ENCODE data around the gene COLEC12. TPM values are rescaled to one million over a fixed set of nuclear protein-coding genes. Genes with fewer than 3 reads are reported as not detected.

The COLEC12 gene
- total RNA-seq, 1 donor from 2014 or later = 93.7 TPM

DNA sequence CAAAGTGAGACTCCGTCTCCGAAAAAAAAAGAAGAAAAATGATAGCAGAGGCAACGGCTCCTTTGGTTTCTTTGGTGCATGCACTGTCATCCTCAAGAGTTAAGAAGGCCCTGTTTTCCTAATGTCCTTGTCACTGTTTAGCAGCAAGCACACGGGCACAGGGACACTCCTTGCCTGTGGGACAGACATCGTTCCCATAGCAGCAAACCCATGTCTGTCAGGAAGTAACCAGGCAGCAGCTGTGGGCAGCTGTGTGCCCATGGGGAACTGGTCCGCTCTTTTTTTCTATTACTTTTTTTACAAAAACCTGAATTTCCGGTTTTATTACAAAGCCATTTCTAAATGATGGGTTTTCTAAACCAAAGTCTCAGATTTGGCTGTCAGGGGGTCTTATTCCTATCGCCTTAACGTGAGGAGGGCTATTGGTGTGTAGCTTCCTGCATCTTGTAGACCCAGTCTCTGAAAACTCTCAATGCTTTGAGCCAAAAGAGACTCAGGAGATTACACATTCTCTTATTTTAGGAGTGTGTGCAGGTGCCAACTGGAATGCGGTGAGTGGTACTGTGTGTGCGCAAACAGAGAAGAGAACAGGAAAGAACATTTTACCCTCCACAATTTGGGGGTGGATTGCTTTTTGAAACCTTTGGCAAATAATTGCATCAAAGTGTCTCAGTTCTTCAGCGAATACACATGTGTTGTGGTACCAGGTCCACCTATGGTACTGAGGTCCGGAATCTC lies 109.6 kb downstream of the COLEC12 start:
- no peak for DNase-seq (ENCODE audit: low spot score)

DNA sequence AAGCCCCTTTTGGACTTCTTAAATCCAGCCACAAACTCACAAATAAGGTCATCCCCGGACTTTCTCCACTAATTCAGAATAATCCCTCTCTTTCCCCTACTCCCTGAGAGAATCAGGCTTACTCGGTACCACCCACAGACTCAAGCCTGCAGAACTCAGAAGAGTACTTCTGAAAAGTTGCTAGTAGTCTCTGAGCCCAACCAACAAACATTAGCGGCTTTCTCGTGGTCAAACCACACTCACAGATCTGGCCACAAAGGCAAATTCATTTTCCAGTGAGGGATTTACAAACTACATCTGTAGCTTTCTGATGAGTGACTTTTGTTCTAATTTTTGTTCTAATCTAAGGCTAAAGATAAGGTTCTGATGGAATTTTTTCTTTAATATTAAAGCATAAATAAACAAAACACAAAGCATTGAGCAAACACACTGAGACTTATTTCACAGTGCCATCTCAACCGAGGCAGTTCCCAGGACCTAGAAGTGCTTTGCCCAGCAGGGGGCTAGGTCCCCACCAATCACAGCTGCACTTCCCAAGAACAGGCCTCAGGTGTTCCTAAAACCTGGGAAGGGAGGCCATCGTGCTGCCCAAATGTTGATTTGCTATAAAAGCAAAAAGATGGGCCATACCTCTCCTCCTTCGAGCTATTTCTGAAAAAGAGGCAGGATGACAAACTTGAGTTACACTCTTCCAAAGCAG lies 110.7 kb downstream of the COLEC12 start:
- no peak for DNase-seq (ENCODE audit: low spot score)

DNA sequence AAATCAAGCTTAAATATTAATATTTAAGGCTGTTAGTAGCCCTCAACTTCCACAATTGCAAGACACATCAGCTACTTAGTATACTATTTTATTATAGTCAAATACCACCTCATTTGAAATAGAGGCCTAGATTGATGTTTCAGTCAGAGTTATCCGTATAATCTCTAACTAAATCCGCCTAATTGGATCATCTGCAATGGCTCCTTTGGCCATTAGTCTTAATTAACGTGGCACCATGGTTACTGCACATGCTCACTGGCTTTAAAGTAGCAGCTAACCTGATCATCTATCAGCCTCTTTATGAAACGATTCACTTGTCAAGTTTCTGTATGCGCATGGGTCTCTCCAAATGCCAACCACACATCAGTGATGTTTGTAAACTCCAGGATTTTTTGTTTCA lies 112.3 kb downstream of the COLEC12 start:
- no peak for DNase-seq (ENCODE audit: low spot score)

DNA sequence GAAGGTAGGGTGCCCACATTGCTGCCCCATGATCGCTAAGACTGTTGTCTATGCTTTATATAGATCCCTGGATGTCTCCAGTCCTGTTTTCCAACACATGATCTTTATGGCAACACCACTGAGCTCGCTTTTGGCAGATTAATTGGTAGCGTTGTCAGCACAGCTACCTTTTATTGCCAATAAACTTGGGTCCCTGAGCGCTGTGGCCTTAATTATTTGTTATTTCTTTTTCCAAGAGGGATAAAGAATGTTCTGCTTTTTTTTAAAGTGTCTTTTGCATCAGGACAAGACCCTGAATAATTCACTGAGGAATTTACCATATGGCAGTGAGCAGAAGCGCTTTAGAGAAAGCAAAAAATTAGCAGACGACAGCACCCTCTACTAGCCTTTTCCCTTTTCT lies 113.5 kb downstream of the COLEC12 start:
- no peak for DNase-seq (ENCODE audit: low spot score)

DNA sequence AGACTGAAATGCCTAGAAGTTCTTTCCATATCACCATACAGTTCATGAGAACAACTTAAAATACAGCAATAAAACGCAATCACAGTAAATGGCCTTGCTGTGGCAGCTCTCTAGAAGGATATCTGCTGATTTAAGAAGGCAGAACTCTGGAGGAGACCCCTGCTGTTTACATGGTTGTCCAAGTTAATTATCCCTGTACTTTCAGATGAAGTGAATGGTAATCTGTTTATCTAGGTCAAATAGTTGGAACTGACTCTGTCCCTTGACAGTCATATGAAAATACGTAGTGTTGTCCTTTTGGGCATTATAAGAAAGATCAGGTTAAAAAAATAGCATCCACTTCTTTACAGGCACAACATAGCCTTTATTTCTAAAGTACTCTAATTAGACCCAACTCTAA lies 115.6 kb downstream of the COLEC12 start:
- no peak for DNase-seq (ENCODE audit: low spot score)

DNA sequence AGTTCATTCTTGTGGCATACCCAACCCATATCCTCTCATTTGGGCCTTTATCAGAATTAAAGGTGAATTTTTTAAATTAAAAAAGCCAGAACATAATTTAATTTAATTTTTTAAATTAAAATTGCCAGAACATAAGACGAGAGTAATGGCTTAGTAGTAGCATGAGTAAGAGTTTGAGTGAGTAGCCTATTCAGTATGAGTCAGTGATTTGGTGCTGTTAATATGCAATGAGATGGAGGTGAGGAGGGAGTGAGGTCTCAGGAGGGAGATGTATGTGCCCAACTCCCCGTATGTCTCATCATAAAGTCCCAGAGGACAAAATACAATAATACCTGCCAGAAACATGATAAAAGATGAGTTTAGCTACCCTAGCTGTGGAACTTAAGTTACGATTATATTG lies 117.4 kb downstream of the COLEC12 start:
- DNase-seq (ENCODE audit: low spot score) = no peak

DNA sequence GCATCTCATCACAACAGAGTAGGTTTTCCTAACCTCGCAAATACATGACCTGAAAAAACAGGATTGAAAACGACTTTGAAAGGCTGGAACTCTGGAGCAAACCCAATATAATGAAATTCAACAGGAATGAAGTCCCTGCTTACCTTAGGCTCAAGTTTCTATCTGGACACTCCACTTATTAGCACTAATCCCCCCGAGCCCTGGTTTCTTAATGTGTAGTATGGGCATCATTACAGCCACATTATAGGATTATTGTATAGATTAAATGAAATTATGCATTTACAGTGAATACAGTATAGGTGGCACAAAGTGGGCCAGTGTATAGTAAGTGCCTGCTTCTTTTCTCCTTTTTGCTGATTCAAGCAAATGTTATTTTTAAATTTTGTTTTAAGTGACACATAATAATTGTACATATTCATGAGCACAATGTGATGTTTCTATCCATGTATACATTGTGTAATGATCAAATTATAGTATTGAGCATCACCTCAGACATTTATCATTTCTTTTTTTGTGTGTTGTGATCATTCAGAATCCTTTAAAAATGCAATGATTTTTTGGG lies 118.0 kb downstream of the COLEC12 start:
- DNase-seq (ENCODE audit: low spot score) = no peak

DNA sequence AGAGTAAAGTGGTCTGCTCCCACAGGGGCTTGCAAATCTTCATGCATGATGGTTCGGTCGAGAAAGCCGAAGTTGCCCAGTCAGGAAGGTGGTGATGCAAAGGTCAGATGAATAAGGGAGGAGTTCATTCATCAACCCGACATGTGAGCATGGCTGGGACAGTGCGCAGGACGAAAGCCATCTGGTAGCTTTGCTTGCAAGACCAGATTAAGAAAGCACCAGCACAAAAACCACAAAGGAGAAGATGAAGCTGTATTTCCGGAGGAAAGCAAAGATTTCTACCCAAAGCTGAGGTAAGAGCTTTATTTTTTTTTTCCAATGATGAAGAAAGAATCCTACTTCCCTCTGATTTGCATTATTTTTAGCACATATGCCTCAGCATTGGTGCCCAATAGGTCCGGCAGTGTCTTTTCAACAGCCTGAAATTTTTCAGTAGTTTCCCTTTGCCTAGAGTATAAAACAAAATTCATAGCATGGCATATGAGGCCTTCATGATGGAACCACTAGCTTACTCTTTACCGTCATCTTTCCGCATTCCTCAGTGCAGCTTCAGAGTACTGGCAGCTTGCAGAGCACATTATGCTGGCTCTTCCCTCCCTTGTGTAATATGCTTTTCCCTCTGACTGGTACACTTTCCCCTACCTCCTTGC lies 120.7 kb downstream of the COLEC12 start:
- DNase-seq (ENCODE audit: low spot score) = no peak

DNA sequence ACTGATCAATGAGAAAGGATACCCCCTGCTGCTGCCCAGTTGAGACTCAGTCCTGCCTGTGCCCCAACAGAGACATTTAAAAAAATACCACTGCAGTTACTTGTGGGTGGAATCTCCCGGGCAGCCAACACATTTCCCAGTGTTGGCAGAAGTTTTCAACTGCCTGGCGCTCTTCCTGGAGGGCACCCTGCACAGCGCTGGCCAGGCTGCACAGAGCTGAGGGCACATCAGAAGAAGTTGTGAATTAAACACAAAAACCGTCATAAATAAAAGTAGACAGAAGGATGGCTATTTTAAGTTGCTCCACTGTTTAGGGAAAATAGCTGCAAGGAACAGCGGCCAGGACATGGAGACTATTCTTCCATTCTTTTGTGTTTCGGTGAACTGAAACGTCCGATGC lies 122.4 kb downstream of the COLEC12 start:
- no peak for DNase-seq (ENCODE audit: low spot score)

DNA sequence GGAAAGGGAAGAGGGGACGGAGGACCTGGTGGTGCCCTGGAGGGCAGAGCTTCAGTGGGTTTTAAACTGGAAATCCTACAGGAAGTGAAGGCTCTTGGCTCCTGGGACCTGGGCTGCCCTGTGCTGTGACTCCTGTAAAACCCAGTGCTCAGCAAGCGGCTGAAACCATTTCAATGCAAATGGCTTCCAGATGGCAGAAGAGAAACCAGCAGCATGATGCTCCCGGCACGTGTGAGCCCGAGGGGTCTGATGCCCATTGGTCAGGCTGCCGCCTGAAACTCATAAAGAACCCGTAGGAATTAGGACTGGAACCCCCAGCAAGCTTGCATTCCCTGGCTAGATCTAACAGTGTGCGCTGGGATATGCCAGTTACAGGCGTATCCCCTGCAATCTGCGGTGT lies 123.4 kb downstream of the COLEC12 start:
- DNase-seq (ENCODE audit: low spot score) = no peak

DNA sequence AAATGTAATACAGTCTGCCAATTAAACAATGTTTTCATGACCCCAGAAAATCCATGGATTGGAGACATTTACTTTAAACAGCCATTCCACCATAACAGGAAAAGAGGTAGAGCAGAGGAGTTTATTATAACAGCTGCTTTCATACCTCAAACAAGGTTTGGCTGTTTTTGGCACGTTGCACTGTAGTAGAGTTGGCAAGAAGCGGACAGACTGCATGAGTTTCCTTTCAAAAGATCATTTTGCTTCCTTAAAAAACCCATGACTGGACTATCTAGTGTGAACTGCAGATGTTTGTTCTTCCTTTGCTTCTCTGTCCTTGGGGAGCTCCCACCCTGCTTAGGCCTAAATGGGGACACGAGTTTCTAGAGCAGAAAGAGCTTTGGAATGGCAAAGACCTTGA lies 124.2 kb downstream of the COLEC12 start:
- no peak for DNase-seq (ENCODE audit: low spot score)

DNA sequence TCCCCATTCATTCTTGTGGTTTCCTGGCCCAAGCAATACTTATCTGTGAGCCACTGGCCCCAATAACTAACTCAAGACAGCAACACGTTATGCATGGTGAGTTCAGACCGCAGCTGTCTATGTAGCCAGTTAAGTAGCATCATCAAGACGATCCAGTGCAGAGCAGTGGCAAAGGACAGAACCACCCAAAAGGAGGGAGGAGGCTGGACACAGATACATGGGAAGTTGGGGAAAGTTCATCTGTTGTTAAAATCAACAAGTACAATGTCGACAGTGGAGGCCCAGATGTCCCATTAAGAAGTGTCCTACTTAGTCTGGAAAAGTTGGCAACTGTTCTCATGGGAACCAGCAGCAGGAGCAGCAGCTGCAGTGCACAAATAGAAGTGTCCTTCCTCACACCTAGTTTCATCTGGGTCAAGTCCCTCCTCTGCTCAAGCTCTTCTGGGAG lies 125.8 kb downstream of the COLEC12 start:
- no peak for DNase-seq (ENCODE audit: low spot score)

DNA sequence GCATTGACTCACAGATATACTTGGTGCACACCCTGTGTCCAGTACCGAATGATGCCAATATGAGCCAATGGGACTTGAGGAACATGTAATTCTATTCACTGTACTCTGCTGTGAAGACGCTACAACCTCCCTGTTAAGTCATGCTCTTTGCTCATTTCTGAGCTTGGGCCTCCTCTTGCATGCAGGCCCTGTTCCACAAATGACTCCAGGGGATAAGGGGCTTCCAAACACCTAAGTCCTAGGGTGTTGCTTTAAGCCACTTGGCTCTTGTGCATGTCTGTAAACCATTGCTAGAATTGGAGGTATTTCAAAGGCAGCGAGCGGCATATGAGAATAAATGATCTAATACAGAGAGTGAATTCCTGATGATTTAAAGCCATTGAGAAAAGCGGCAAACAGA lies 126.7 kb downstream of the COLEC12 start:
- DNase-seq (ENCODE audit: low spot score) = peak; percentile 67

DNA sequence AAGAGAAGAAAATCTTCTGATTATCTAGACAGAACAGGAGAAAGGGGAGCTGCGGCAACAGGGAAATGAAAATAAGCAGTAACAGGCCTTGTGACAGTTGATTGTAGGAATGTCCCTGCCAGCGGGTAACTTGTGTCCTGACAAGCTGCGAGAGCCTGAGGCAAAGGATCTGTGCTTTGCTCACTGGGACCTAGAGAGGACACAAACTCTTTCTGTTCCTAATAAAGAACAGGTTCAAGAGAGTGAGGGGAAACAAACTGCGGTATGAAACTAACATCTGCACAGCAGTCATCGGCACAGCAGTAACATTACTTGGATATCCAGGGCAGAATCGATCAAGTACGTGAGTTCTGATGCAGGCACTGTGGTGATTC lies 128.9 kb downstream of the COLEC12 start:
- DNase-seq (ENCODE audit: low spot score) = peak; percentile 57

DNA sequence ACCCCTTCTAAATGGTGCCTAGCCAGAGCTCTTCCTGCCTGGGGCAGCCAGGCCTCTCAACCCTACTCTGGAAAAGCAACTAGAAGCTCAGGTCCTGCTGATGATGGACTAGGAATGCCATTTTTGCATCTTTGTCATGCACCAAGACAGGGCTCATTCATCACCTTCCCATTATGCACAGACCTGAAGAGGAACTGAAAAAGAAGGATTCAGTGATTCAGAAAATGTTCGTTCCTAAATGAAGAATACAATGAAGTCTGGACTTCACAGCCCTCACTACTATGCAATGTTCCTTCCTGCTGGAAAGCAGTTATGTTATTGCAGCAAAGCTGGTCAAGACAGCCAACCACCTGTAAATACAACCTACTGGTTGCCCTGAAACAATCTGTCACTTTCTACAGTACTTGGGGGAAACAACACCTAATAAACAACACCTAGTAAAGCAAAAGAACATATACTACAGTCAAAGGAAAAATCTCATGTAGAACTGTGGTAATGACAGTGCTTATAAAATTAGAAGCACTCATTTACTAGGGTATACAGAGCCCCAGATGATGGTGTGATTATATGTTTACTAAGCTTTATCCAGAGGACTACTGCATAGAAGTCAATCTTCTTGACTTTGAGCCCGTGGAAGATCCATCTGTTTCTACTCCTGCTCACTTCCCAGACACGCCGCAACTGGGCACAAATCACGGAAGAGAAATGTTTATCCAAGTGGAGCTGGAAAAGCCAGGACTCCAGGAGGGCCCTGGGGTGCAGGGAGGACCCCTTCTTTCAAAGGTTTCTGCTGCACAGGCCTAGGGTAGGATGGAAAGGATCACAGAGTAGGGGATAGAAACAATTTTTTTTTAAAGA lies 129.5 kb downstream of the COLEC12 start:
- DNase-seq (ENCODE audit: low spot score) = peak; percentile 74

DNA sequence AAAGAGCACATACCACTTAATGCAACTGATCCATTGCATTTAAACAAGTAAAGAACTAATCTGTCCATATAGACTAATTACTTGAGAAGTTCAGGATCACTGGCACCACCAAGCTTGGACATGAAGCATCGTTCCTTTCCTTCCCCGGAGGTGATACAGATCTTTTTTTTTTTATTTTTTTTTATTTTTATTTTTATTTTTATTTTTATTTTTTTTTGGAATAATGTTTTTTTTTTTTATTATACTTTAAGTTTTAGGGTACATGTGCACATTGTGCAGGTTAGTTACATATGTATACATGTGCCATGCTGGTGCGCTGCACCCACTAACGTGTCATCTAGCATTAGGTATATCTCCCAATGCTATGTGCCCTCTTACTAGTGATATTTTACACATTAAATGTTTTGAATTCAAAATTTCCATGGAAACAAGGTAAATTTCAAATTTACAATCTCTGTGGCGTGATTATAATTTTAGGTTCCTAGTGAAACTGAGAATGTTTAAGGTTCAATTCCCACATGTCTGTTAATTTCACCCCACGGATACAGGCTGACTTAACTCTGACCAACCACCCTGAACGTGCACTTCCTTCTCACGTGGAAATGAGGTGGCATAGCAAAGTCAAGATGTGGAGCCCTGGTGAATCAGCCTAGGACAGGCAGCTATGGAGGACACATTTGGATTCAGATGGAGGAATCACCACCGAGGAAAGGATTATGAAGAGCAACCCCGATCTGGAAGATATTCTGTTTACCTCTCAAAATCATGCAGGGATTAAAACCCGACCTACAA lies 131.1 kb downstream of the COLEC12 start:
- no peak for DNase-seq (ENCODE audit: low spot score)

DNA sequence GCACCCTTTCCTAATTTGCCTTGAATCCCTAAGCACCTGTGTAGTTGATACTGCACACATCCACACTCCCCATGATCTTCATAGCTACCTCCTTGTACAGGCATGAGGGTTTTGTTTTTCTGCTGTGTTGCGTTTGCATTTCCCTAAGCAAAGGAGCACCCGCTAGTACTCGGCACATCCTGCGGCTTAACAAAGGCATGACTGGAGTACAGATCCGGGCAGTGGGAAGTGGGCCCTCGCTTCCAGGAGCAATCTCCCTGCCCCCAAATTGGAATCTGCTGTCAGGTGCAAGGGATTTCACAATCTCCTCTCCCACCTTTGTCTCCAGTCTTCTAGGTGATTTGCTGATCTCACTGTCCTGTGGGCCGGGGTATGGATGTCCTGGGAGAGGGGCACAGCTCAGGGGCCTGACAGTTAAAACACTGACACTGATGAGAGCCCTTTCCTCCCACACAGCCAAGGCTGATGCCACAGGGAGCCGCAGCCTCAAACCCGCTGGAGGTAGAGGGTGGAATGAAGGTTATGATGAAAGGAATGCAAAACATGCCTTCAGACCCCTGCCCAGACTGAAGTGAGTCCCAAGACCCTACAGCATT lies 133.9 kb downstream of the COLEC12 start:
- no peak for DNase-seq (ENCODE audit: low spot score)

DNA sequence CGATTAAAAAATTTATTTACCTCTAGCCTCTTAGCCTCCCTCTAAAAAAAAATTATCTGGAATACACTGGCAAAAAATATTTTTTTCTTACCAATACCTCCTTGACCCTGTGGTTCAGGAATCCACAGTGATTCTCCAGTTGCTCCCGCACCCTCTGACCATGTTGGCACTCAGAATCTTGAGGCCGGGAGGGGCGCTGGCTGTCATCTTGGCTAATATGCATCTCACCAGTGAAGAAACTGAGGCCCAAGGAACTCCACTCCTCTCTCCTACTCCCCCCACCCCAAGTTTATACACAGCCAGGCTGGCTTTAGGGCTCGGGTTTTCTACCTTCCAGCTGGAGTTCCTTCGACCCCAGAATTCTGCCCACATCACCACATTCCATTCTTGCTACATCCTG lies 134.8 kb downstream of the COLEC12 start:
- no peak for DNase-seq (ENCODE audit: low spot score)

DNA sequence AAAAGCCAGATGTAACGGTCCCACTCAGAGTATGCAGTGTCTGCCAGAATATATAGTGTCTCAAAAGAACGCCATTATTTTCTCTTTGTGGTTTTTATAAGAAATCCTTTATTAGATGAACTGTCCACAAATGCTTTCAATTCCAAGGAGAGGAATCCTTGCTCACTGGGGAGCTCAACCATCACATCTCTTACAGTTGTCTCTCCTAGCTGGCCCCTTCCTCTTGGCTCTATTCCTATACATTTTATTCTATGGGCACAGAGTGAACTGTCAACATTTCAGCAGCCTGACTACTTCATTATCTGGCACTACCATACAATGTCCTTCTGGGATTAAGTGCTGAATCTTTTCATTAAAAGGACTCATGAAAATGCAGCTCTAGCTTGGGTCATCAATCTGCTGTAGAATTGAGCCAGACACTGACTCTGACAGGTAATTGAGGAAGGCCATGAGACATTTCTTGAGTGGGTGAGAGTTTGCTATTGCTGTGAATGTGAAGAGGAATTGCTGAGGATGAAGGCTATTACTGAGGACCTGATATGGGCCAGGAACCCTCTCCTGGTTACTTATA lies 136.2 kb downstream of the COLEC12 start:
- peak; percentile 38 for DNase-seq (ENCODE audit: low spot score)

All from umbilical cord (tissue), 2 donors.